ENCODE data around the gene CD300LG. TPM values are rescaled to one million over a fixed set of nuclear protein-coding genes. Genes with fewer than 3 reads are reported as not detected.

CD300LG gene
- total RNA-seq, 1 experiment from 2014 or later, result not detected

GRCh38 chr17:43880420-43880991, 33.5 kb downstream of the CD300LG start:
- no peaks in the 10 kb centered on the region for H3K27me3 ChIP-seq (ENCODE audit: insufficient read depth, low read length)
- RAD21 ChIA-PET (ENCODE audit: low non-redundant PET in 1 of 2, low total read pairs in 2 of 2, uncharacterized antibody in 2 of 2, unreplicated experiment in 2 of 2), result no interaction called here
- BruUV-seq (replicated peaks), result no TSS peak

GRCh38 chr17:43881181-43881580, 34.2 kb downstream of the CD300LG start:
- Histone ChIP-seq H4K20me1 (ENCODE audit: insufficient read depth) (no peaks in the 10 kb centered on the region), H3K9me2 (ENCODE audit: insufficient read depth) (no peaks in the 10 kb centered on the region), H3K4me1 (ENCODE audit: control insufficient read depth in 1 of 2, insufficient read depth in 2 of 2, low read length in 2 of 2) (peaks cover 0 to 9% of the 10 kb centered on the region in 2 experiments; a peak in 2 of 4 replicates), H3K4me3 (replicated peaks in 1 of 2; ENCODE audit: low read depth in 1 of 2, low read length in 2 of 2) (no peak overlapping the region), H3K9me3 (ENCODE audit: control insufficient read depth in 1 of 2, insufficient read depth in 1 of 2, low read depth in 1 of 2, low read length in 2 of 2) (no peaks in the 10 kb centered on the region), H2AFZ (ENCODE audit: low read depth, low read length, poor library complexity, severe bottlenecking) (no peak overlapping the region), H3K4me2 (ENCODE audit: low read length) (no peak overlapping the region), H3K79me2 (ENCODE audit: insufficient read depth, low read length) (no peaks in the 10 kb centered on the region), H3K9ac (ENCODE audit: low read length) (no peak overlapping the region), H3K27me3 (ENCODE audit: insufficient read depth, low read length) (no peaks in the 10 kb centered on the region), H3K36me3 (ENCODE audit: control insufficient read depth in 1 of 2, insufficient read depth in 2 of 2, low read length in 2 of 2) (no peaks in the 10 kb centered on the region), H3K27ac (ENCODE audit: low read depth, low read length) (no peak overlapping the region)
- POLR2A ChIA-PET, result no interaction called here
- CTCF ChIA-PET, result interaction anchor here (1.1 to 1.6 kb wide), 7 partner anchors 11 to 112 kb away, joined by 3 to 10 read pairs (median 4); partner anchors contain the start of gene CD300LG
- BruUV-seq (replicated peaks), result no TSS peak
- no peak for ATAC-seq
- RAD21 ChIA-PET (ENCODE audit: low non-redundant PET in 1 of 2, low total read pairs in 2 of 2, uncharacterized antibody in 2 of 2, unreplicated experiment in 2 of 2), result no interaction called here
- intact Hi-C loops (cut with micrococcal nuclease), result no loop called here
- DNase-seq (ENCODE audit: low read depth, low spot score), result no peak
- TF ChIP-seq REST (IDR thresholded peaks at IDR 0.05; ENCODE audit: low read depth), result no peak
- no peak for TF ChIP-seq TCF7L2 (IDR thresholded peaks at IDR 0.05; ENCODE audit: borderline replicate concordance, extremely low read depth, insufficient read depth, insufficient read length)
- no peak for TF ChIP-seq JUND (IDR thresholded peaks at IDR 0.05)
- no peak for TF ChIP-seq ZFX (IDR thresholded peaks at IDR 0.05)
- TF ChIP-seq CTCF (IDR thresholded peaks at IDR 0.05 in 2 of 3, conservative IDR thresholded peaks at IDR 0.05 in 1 of 3; ENCODE audit: borderline replicate concordance in 1 of 3, insufficient read depth in 1 of 3, low read depth in 2 of 3, low read length in 2 of 3), result no peak
- TF ChIP-seq SIN3A (IDR thresholded peaks at IDR 0.05; ENCODE audit: low read depth), result no peak

More at GRCh38 chr17:43880420-43880991, 33.5 kb downstream of the CD300LG start:
- Histone ChIP-seq H3K9ac (ENCODE audit: low read length) (no peak overlapping the region), H3K9me2 (ENCODE audit: insufficient read depth) (no peaks in the 10 kb centered on the region), H3K27ac (ENCODE audit: low read depth, low read length) (no peak overlapping the region), H4K20me1 (ENCODE audit: insufficient read depth) (no peaks in the 10 kb centered on the region), H3K9me3 (ENCODE audit: control insufficient read depth in 1 of 2, insufficient read depth in 1 of 2, low read depth in 1 of 2, low read length in 2 of 2) (no peaks in the 10 kb centered on the region), H3K4me2 (ENCODE audit: low read length) (no peak overlapping the region), H3K36me3 (ENCODE audit: control insufficient read depth in 1 of 2, insufficient read depth in 2 of 2, low read length in 2 of 2) (no peaks in the 10 kb centered on the region), H3K4me1 (ENCODE audit: control insufficient read depth in 1 of 2, insufficient read depth in 2 of 2, low read length in 2 of 2) (peaks cover 0 to 9% of the 10 kb centered on the region in 2 experiments; a peak in 2 of 4 replicates), H3K79me2 (ENCODE audit: insufficient read depth, low read length) (no peaks in the 10 kb centered on the region), H3K4me3 (replicated peaks in 1 of 2; ENCODE audit: low read depth in 1 of 2, low read length in 2 of 2) (no peak overlapping the region), H2AFZ (ENCODE audit: low read depth, low read length, poor library complexity, severe bottlenecking) (no peak overlapping the region)
- DNase-seq (ENCODE audit: low read depth, low spot score) (peak; percentile 22), ATAC-seq (peak; percentile 68)
- POLR2A ChIA-PET, result no interaction called here
- CTCF ChIA-PET, result interaction anchor here (1.1 to 1.6 kb wide), 9 partner anchors 8 to 161 kb away, joined by 3 to 10 read pairs (median 4); partner anchors contain the start of gene CD300LG
- TF ChIP-seq EZH2 (IDR thresholded peaks at IDR 0.05), result no peak
- TF ChIP-seq CTCF (IDR thresholded peaks at IDR 0.05 in 2 of 3, conservative IDR thresholded peaks at IDR 0.05 in 1 of 3; ENCODE audit: borderline replicate concordance in 1 of 3, insufficient read depth in 1 of 3, low read depth in 2 of 3, low read length in 2 of 3), result peak; percentile 71 to 95 (median 85); a peak in 5 of 6 replicates
- TF ChIP-seq RAD21 (IDR thresholded peaks at IDR 0.05; ENCODE audit: low read depth), result peak; percentile 38; the same call in 1 of the 2 replicates
- intact Hi-C loops (cut with micrococcal nuclease), result no loop called here
